Prostate gland (tissue), 2 donors: ENCODE data around the gene EHBP1. TPM values are rescaled to one million over a fixed set of nuclear protein-coding genes. Genes with fewer than 3 reads are reported as not detected.

Source experiments
- DNase-seq: peaks from one replicate; pipeline ENCODE4 v3.0.0-alpha.2; 2019; ENCODE audit warnings: low spot score
- H3K27ac ChIP-seq, 2 donors: fragments of 200-600 bp; sonication (generic); 2 replicates each; pipeline ENCODE4 v1.5.1; 2017 to 2019
- H3K27me3 ChIP-seq: fragments of 200-600 bp; sonication (generic); replicated peaks from 2 replicates; pipeline ENCODE4 v1.5.1; 2019; ENCODE audit not compliant: insufficient read depth
- H3K36me3 ChIP-seq, 2 donors: fragments of 200-600 bp; sonication (generic); 1 replicate in 1 of 2; 2 replicates in 1 of 2; pipeline versions ENCODE4 v1.5.1 to v1.8.1; 2017 to 2019
- H3K4me1 ChIP-seq: fragments of 200-600 bp; sonication (generic); replicated peaks from 2 replicates; pipeline ENCODE4 v1.5.1; 2019
- H3K4me3 ChIP-seq, 2 donors: fragments of 200-600 bp; sonication (generic); 2 replicates each; pipeline ENCODE4 v1.5.1; 2017 to 2019
- H3K9me3 ChIP-seq: fragments of 200-600 bp; sonication (generic); 2 replicates; pipeline ENCODE4 v1.5.1; 2017
- CTCF ChIP-seq, 4 experiments: fragments of 200-600 bp in 2 of 4; fragments of 450-650 bp in 2 of 4; sonication (generic) in 2 of 4; IDR thresholded peaks; 1 replicate in 3 of 4; 2 replicates in 1 of 4; pipeline ENCODE4 v1.5.1; 2016 to 2019; ENCODE audit warnings: antibody characterized with exemption in 4 of 4, mild to moderate bottlenecking in 2 of 4, moderate library complexity in 2 of 4
- POLR2A ChIP-seq: fragments of 450-650 bp; IDR thresholded peaks from one replicate; pipeline ENCODE4 v1.6.1; 2016; ENCODE audit warnings: antibody characterized with exemption, mild to moderate bottlenecking
- POLR2AphosphoS5 ChIP-seq: sonication (generic); formaldehyde crosslinking; IDR thresholded peaks from one replicate; pipeline ENCODE4 v1.6.1; 2017; ENCODE audit warnings: antibody characterized with exemption
- WGBS: methylation state at CpG from one replicate; pipeline ENCODE4 v1.1.5; 2018; 5-methylcytosine and 5-hydroxymethylcytosine counted together
- intact Hi-C: fragments of 100-400 bp; cut with DNase I; formaldehyde crosslinking; loops from one replicate; pipeline ENCODE4 v1.14.2; 2022
- total RNA-seq, 2 donors: library from RNA; depleted of rRNA; stranded (reverse); fragments of >200 nt; gene quantifications; one replicate each; pipeline ENCODE4 v1.1.0, GENCODE V29; 2016

The EHBP1 gene
- total RNA-seq, 2 donors from 2014 or later: 26.5 to 30.3 TPM

- no peaks in the 10 kb centered on the region for H3K9me3 ChIP-seq
- no peaks in the 10 kb centered on the region for H3K4me1 ChIP-seq
- no peak overlapping the region for H3K27ac ChIP-seq
- no peaks in the 10 kb centered on the region for H3K27me3 ChIP-seq
- 85% methylated on average over 5 of the region's 5 CpGs for WGBS
- no peak overlapping the region for H3K4me3 ChIP-seq
- no peak for DNase-seq
- TF ChIP-seq CTCF (IDR thresholded peaks at IDR 0.05) (no peak), POLR2AphosphoS5 (no peak), POLR2A (no peak)
- intact Hi-C loops: no loop called here
- H3K36me3 ChIP-seq: no peaks in the 10 kb centered on the region
Observed at GRCh38 chr2:62727876-62728566, 22.5 kb downstream of the EHBP1 start.

GRCh38 chr2:62731275-62731674, 25.8 kb downstream of the EHBP1 start:
- no peaks in the 10 kb centered on the region for H3K27me3 ChIP-seq
- H3K9me3 ChIP-seq: no peaks in the 10 kb centered on the region
- no peaks in the 10 kb centered on the region for H3K36me3 ChIP-seq
- TF ChIP-seq POLR2AphosphoS5: no peak
- TF ChIP-seq POLR2A: no peak
- no peak for TF ChIP-seq CTCF (IDR thresholded peaks at IDR 0.05)
- WGBS: over 99% methylated on average over 3 of the region's 3 CpGs
- H3K4me1 ChIP-seq: no peaks in the 10 kb centered on the region
- no peak overlapping the region for H3K4me3 ChIP-seq
- H3K27ac ChIP-seq: no peak overlapping the region
- DNase-seq: no peak
- intact Hi-C loops: no loop called here

GRCh38 chr2:62732262-62732777, 26.8 kb downstream of the EHBP1 start:
- Histone ChIP-seq H3K4me1 (no peaks in the 10 kb centered on the region), H3K36me3 (no peaks in the 10 kb centered on the region), H3K27ac (no peak overlapping the region), H3K9me3 (no peaks in the 10 kb centered on the region), H3K27me3 (no peaks in the 10 kb centered on the region), H3K4me3 (no peak overlapping the region)
- TF ChIP-seq CTCF (IDR thresholded peaks at IDR 0.05) (no peak), POLR2A (no peak), POLR2AphosphoS5 (no peak)
- intact Hi-C loops: no loop called here
- WGBS: 93% methylated on average over 6 of the region's 6 CpGs
- no peak for DNase-seq

GRCh38 chr2:62733546-62733945, 28.0 kb downstream of the EHBP1 start:
- Histone ChIP-seq H3K27ac (no peak overlapping the region), H3K4me1 (no peaks in the 10 kb centered on the region), H3K9me3 (no peaks in the 10 kb centered on the region), H3K27me3 (no peaks in the 10 kb centered on the region), H3K4me3 (no peak overlapping the region), H3K36me3 (no peaks in the 10 kb centered on the region)
- TF ChIP-seq POLR2AphosphoS5 (no peak), CTCF (IDR thresholded peaks at IDR 0.05) (no peak), POLR2A (no peak)
- DNase-seq: no peak
- WGBS: 89% methylated on average over 1 of the region's 1 CpG
- intact Hi-C loops: no loop called here

- Histone ChIP-seq H3K36me3 (no peaks in the 10 kb centered on the region), H3K9me3 (no peaks in the 10 kb centered on the region), H3K4me3 (no peak overlapping the region), H3K4me1 (no peaks in the 10 kb centered on the region), H3K27me3 (no peaks in the 10 kb centered on the region), H3K27ac (no peak overlapping the region)
- intact Hi-C loops: no loop called here
- no peak for DNase-seq
- TF ChIP-seq POLR2AphosphoS5 (no peak), POLR2A (no peak), CTCF (IDR thresholded peaks at IDR 0.05) (no peak)
- WGBS: 85% methylated on average over 6 of the region's 6 CpGs
Observed at GRCh38 chr2:62736899-62737559, 31.5 kb downstream of the EHBP1 start.
